Endometrial microvascular endothelial cells (primary cell): ENCODE data around the gene HOXC11. TPM values are rescaled to one million over a fixed set of nuclear protein-coding genes. Genes with fewer than 3 reads are reported as not detected.

Experiments used
- in situ Hi-C: cut with HindIII; loops from 2 replicates; pipeline ENCODE4 v1.10.0; 2017; ENCODE audit warnings: low sequenced_read_pairs, low pct_unique_long_range_greater_than_20kb; ENCODE audit errors: inconsistent ontology term
- total RNA-seq: library from RNA; depleted of rRNA; stranded (reverse); fragments of >200 nt; gene quantifications from one replicate; pipeline ENCODE4 v1.2.3, GENCODE V29; 2015; ENCODE audit errors: inconsistent ontology term

The HOXC11 gene
- total RNA-seq, 1 donor from 2014 or later, result not detected

GRCh38 chr12:54024581-54025305 lies 51.8 kb downstream of the HOXC11 start:
- in situ Hi-C loops, result loop anchor here (25.0 kb wide), 1 partner anchor 188 kb away; no protein-coding TSS in a partner anchor

- in situ Hi-C loops, result no loop called here
Measured at GRCh38 chr12:54025499-54026405, 52.8 kb downstream of the HOXC11 start.

DNA sequence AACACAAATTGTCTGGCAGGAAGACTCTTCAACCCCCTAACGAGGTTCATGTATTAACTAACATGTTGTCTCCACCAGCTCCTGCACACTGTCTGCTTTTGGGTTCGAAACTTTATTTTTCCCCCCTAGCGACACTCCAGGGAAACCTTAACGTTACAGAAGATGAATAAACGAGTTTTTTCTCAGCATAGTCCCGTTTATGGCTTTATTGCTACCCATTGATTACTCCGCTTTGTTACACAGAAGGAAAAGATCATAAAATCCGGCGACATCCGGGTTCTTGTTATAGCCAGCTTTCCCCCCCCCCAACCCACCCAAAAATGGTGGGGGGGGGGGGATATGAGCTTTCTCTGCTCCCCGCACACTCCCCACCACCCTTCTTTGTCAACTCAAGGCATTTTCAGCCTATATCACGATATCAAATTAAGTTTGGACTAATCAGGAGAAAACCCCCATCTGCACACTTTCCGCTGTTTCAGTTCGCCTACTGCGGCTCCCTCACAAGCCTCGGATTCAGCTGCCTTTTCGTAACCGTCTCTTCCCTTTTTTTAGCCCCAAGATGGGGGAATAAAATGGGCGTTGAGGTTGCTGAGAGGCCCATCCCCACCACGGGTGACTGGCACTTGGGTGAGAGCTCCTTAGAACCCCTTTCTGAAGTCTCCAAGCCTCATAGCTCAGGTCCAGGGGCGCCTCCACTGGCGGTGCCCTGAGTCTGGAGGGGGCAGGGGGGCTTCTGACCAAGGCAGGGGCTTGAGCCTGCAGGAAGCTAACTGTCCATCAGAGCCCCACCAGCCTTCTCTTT lies 53.9 kb downstream of the HOXC11 start:
- in situ Hi-C loops, result no loop called here

Other genes starting within 250 kb of the HOXC11 start
- 38.3 TPM for gene CALCOCO1, start 245.7 kb upstream of the HOXC11 start, total RNA-seq
- not detected for gene CISTR, start 221.1 kb upstream of the HOXC11 start, total RNA-seq
- gene HOXC13, start 34.3 kb upstream of the HOXC11 start, total RNA-seq, result not detected
- not detected for gene HOXC12, start 18.2 kb upstream of the HOXC11 start, total RNA-seq
- not detected for gene HOTAIR, start 1.8 kb downstream of the HOXC11 start, total RNA-seq
- gene HOXC10, start 12.0 kb downstream of the HOXC11 start, total RNA-seq, result not detected
- gene HOXC9, start 27.0 kb downstream of the HOXC11 start, total RNA-seq, result not detected
- 0.84 TPM for gene HOXC8, start 35.9 kb downstream of the HOXC11 start, total RNA-seq
- gene HOXC6, start 55.3 kb downstream of the HOXC11 start, total RNA-seq, result not detected
- not detected for gene HOXC5, start 59.9 kb downstream of the HOXC11 start, total RNA-seq
- gene HOXC4, start 80.7 kb downstream of the HOXC11 start, total RNA-seq, result not detected
- 72.7 TPM for gene SMUG1, start 215.9 kb downstream of the HOXC11 start, total RNA-seq